Measurements from ENCODE around the gene PCID2. TPM values are rescaled to one million over a fixed set of nuclear protein-coding genes. Genes with fewer than 3 reads are reported as not detected.

Gene PCID2
- total and polyA plus RNA-seq, 2 experiments from 2014 or later, result 79.6 to 107 TPM

GRCh38 chr13:113252516-113253095 lies 44.1 kb upstream of the PCID2 start:
- no peaks in the 10 kb centered on the region for H3K27me3 ChIP-seq (ENCODE audit: insufficient read depth)
- peaks cover 9% of the 10 kb centered on the region for H3K27me3 Mint-ChIP-seq (ENCODE audit: insufficient read depth, low read depth, poor library complexity)
- no peak overlapping the region for H3K4me3 ChIP-seq
- peaks cover 85% of the 10 kb centered on the region for H3K36me3 Mint-ChIP-seq (ENCODE audit: low read depth)
- H3K9me2 ChIP-seq (ENCODE audit: insufficient read depth), result no peaks in the 10 kb centered on the region
- peaks cover 12% of the 10 kb centered on the region; the same call in 1 of the 2 replicates for H4K20me1 ChIP-seq (replicated peaks; ENCODE audit: insufficient read depth)
- ATAC-seq (no peak), DNase-seq (ENCODE audit: low spot score) (no peak)
- H3F3A ChIP-seq (replicated peaks; ENCODE audit: low read depth), result 0 out of 2 replicates have a peak, but pooled peaks cover 4% of the 10 kb centered on the region
- H3K4me1 ChIP-seq (ENCODE audit: insufficient read depth), result no peaks in the 10 kb centered on the region
- TF ChIP-seq CTCF (conservative IDR thresholded peaks at IDR 0.05; ENCODE audit: low read depth in 2 of 2) (no peak), ZNF462 (CRISPR knock-in tag; IDR thresholded peaks at IDR 0.05) (no peak), REST (IDR thresholded peaks at IDR 0.05; ENCODE audit: unreplicated experiment) (no peak), EZH2 (IDR thresholded peaks at IDR 0.05; ENCODE audit: low read depth, unreplicated experiment) (no peak), ZNF114 (CRISPR knock-in tag; IDR thresholded peaks at IDR 0.05) (no peak), POLR2AphosphoS5 (IDR thresholded peaks at IDR 0.05; ENCODE audit: low read depth) (no peak), ZNF331 (CRISPR knock-in tag; IDR thresholded peaks at IDR 0.05; ENCODE audit: low read depth) (no peak), CREB1 (CRISPR knock-in tag; IDR thresholded peaks at IDR 0.05; ENCODE audit: low read depth) (no peak), STAT1 (IDR thresholded peaks at IDR 0.05; ENCODE audit: unreplicated experiment) (no peak), ETS1 (IDR thresholded peaks at IDR 0.05) (no peak), EZH2phosphoT487 (IDR thresholded peaks at IDR 0.05; ENCODE audit: unreplicated experiment) (no peak), NANOG (IDR thresholded peaks at IDR 0.05; ENCODE audit: borderline replicate concordance) (no peak), JUNB (IDR thresholded peaks at IDR 0.05; ENCODE audit: unreplicated experiment) (no peak)
- H3K4me1 Mint-ChIP-seq, result no peaks in the 10 kb centered on the region
- no peak overlapping the region for H3K4me3 Mint-ChIP-seq
- H3K36me3 ChIP-seq (ENCODE audit: insufficient read depth), result peaks cover 39% of the 10 kb centered on the region; the same call in 1 of the 2 replicates
- no peak overlapping the region for H3K4me2 ChIP-seq
- H3K27ac ChIP-seq (ENCODE audit: low read depth), result no peak overlapping the region
- H3K9me3 Mint-ChIP-seq, result no peaks in the 10 kb centered on the region
- H3K27ac Mint-ChIP-seq, result no peak overlapping the region
- H3K79me2 ChIP-seq (replicated peaks; ENCODE audit: insufficient read depth), result no peaks in the 10 kb centered on the region
- H2AFZ ChIP-seq, result no peak overlapping the region
